A673 (cell line): ENCODE data around the gene DOK6. TPM values are rescaled to one million over a fixed set of nuclear protein-coding genes. Genes with fewer than 3 reads are reported as not detected.

Experiments used
- BruUV-seq: library from RNA; stranded (reverse); fragments of 400-500 nt; replicated peaks from 2 replicates; lab custom pipeline; 2021; lab: Mats Ljungman, UMichigan
- CTCF ChIA-PET: fragments of 300-600 bp; sonication (Branson Sonifier 250); formaldehyde crosslinking; loops from one replicate; lab custom pipeline; 2022; ENCODE audit warnings: antibody characterized with exemption; lab: Charles Lee
- POLR2A ChIA-PET: fragments of 300-600 bp; sonication (Branson Sonifier 250); formaldehyde crosslinking; loops from one replicate; lab custom pipeline; 2022; ENCODE audit warnings: antibody characterized with exemption; ENCODE audit not compliant: low non-redundant PET; lab: Charles Lee
- DNase-seq: peaks from one replicate; pipeline ENCODE4 v3.0.0-alpha.2; 2015; ENCODE audit warnings: low spot score
- H3K27ac ChIP-seq: fragments of 200-600 bp; sonication (generic); 2 replicates; pipeline ENCODE4 v1.5.1; 2016; ENCODE audit warnings: mixed run types, low read depth, mild to moderate bottlenecking, mixed read lengths, antibody characterized with exemption, low read length; ENCODE audit not compliant: poor library complexity, severe bottlenecking
- H3K27me3 ChIP-seq: fragments of 200-600 bp; sonication (generic); replicated peaks from 2 replicates; pipeline ENCODE4 v1.6.1; 2017; ENCODE audit warnings: mixed run types, low read depth, mild to moderate bottlenecking, mixed read lengths, antibody characterized with exemption, low read length; ENCODE audit not compliant: insufficient read depth, poor library complexity
- H3K36me3 ChIP-seq: fragments of 200-600 bp; sonication (generic); 2 replicates; pipeline ENCODE4 v1.6.1; 2016; ENCODE audit warnings: mixed run types, mild to moderate bottlenecking, mixed read lengths, antibody characterized with exemption, low read length; ENCODE audit not compliant: insufficient read depth, poor library complexity, severe bottlenecking
- H3K4me1 ChIP-seq: fragments of 200-600 bp; sonication (generic); 2 replicates; pipeline ENCODE4 v1.6.1; 2017; ENCODE audit warnings: mixed run types, mild to moderate bottlenecking, mixed read lengths, antibody characterized with exemption, low read length; ENCODE audit not compliant: insufficient read depth, poor library complexity, severe bottlenecking
- H3K4me3 ChIP-seq: fragments of 200-600 bp; sonication (generic); 2 replicates; pipeline ENCODE4 v1.5.1; 2016; ENCODE audit warnings: low read depth, mixed run types, mild to moderate bottlenecking, mixed read lengths, low read length; ENCODE audit not compliant: poor library complexity, severe bottlenecking
- H3K9me3 ChIP-seq: fragments of 200-600 bp; sonication (generic); 2 replicates; pipeline ENCODE4 v1.6.1; 2016; ENCODE audit warnings: mixed run types, low read depth, mild to moderate bottlenecking, mixed read lengths, antibody characterized with exemption, low read length; ENCODE audit not compliant: poor library complexity, severe bottlenecking
- EZH2 ChIP-seq: fragments of 200-600 bp; sonication (generic); IDR thresholded peaks from 2 replicates; pipeline ENCODE4 v1.6.1; 2017; ENCODE audit warnings: borderline replicate concordance, low read depth, mild to moderate bottlenecking, mixed read lengths, antibody characterized with exemption, low read length; ENCODE audit not compliant: poor library complexity, severe bottlenecking
- intact Hi-C: fragments of 100-400 bp; cut with micrococcal nuclease; formaldehyde crosslinking; loops from one replicate; pipeline ENCODE4 v1.10.0; 2022; ENCODE audit not compliant: unreplicated experiment
- total RNA-seq: library from RNA; stranded (reverse); gene quantifications from 2 replicates; pipeline ENCODE4 v1.2.3, GENCODE V29; 2021
- TF ChIP-seq, protein P1 (sequence below): fragments of 300-800, 200-600 bp; sonication (generic); conservative IDR thresholded peaks from 2 replicates; pipeline ENCODE4 v1.5.1; 2017; ENCODE audit warnings: low read depth, mild to moderate bottlenecking, antibody characterized with exemption, low read length, moderate library complexity, mixed read lengths

DOK6 gene
- total RNA-seq, 1 experiment from 2014 or later = 13.7 TPM

DNA sequence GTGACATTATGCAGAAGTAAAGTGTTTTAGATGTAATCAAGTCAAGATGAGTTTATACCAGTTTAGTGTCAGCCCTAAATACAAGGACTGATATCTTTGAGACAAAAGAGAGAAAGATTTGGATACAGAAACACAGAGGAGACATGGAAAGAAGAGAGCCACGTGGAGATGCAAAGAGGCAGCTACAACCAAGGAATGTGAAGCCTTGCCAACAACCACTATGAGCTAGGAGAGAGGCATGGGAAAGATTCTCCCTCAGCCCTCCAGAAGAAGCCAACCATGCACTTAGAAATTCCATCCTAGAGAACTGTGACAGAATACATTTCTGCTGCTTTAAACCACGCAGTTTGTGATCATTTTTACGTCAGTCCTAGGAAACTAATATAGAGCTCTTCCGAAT is 217.2 kb downstream of the DOK6 start:
- H3K4me1 ChIP-seq = no peaks in the 10 kb centered on the region
- no peaks in the 10 kb centered on the region for H3K9me3 ChIP-seq
- POLR2A ChIA-PET = no interaction called here
- TF ChIP-seq EZH2 = no peak
- TF ChIP-seq, protein P1, sequence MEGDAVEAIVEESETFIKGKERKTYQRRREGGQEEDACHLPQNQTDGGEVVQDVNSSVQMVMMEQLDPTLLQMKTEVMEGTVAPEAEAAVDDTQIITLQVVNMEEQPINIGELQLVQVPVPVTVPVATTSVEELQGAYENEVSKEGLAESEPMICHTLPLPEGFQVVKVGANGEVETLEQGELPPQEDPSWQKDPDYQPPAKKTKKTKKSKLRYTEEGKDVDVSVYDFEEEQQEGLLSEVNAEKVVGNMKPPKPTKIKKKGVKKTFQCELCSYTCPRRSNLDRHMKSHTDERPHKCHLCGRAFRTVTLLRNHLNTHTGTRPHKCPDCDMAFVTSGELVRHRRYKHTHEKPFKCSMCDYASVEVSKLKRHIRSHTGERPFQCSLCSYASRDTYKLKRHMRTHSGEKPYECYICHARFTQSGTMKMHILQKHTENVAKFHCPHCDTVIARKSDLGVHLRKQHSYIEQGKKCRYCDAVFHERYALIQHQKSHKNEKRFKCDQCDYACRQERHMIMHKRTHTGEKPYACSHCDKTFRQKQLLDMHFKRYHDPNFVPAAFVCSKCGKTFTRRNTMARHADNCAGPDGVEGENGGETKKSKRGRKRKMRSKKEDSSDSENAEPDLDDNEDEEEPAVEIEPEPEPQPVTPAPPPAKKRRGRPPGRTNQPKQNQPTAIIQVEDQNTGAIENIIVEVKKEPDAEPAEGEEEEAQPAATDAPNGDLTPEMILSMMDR = no peak
- intact Hi-C loops = no loop called here
- no peaks in the 10 kb centered on the region for H3K36me3 ChIP-seq
- CTCF ChIA-PET = no interaction called here
- H3K4me3 ChIP-seq = no peak overlapping the region
- no peak overlapping the region for H3K27ac ChIP-seq
- H3K27me3 ChIP-seq = no peaks in the 10 kb centered on the region
- BruUV-seq = no TSS peak
- DNase-seq = no peak

DNA sequence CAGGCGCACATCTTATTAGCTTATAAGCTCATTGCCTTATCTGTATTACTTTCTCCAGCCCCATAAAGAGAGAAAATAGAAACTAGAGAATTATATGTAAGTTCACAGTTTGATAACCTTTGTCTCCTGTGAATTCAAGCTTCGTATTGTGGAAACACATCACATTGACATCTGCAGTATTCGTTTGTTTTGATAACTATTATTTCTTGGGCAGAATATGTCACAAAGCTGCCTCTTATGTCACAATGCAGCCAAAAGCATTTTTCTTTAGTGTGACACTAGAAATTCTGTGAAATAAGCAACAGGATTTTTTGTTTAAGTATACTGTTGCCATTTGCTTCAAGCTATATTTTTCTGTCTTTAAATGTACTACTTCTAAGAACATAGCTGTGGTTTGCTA is 221.5 kb downstream of the DOK6 start:
- no peak overlapping the region for H3K27ac ChIP-seq
- CTCF ChIA-PET = no interaction called here
- H3K27me3 ChIP-seq = no peaks in the 10 kb centered on the region
- intact Hi-C loops = no loop called here
- H3K4me1 ChIP-seq = no peaks in the 10 kb centered on the region
- no peaks in the 10 kb centered on the region for H3K9me3 ChIP-seq
- BruUV-seq = no TSS peak
- no peak overlapping the region for H3K4me3 ChIP-seq
- no peaks in the 10 kb centered on the region for H3K36me3 ChIP-seq
- POLR2A ChIA-PET = no interaction called here
- no peak for DNase-seq
- TF ChIP-seq, protein P1 = no peak

DNA sequence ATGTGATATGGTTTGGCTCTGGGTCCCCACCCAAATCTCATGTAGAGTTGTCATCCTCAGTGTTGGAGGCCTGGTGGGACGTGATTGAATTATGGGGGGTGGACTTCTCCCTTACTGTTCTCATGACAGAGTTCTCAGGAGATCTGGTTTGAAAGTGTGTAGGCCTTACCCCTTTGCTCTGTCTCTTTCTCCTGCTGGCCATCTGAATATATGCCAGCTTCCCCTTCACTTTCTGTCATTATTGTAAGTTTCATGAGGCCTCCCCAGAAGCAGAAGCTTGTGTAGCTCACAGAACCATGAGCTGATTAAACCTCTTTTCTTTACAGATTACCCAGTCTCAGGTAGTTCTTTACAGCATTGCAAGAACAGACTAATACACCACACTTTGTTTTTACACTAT is 222.3 kb downstream of the DOK6 start:
- Histone ChIP-seq H3K9me3 (no peaks in the 10 kb centered on the region), H3K4me3 (no peak overlapping the region), H3K27me3 (no peaks in the 10 kb centered on the region), H3K27ac (no peak overlapping the region), H3K36me3 (no peaks in the 10 kb centered on the region), H3K4me1 (no peaks in the 10 kb centered on the region)
- no peak for TF ChIP-seq EZH2
- TF ChIP-seq, protein P1 = no peak
- DNase-seq = no peak
- intact Hi-C loops = no loop called here
- BruUV-seq = no TSS peak
- ChIA-PET POLR2A (no interaction called here), CTCF (no interaction called here)
